ELR (cell line): ENCODE results near the gene AEBP1.

ENCODE experiments used
- DNase-seq: peaks from one replicate; pipeline ENCODE4 v3.0.0-alpha.2; 2015; ENCODE audit warnings: low read depth

AEBP1 gene

DNA sequence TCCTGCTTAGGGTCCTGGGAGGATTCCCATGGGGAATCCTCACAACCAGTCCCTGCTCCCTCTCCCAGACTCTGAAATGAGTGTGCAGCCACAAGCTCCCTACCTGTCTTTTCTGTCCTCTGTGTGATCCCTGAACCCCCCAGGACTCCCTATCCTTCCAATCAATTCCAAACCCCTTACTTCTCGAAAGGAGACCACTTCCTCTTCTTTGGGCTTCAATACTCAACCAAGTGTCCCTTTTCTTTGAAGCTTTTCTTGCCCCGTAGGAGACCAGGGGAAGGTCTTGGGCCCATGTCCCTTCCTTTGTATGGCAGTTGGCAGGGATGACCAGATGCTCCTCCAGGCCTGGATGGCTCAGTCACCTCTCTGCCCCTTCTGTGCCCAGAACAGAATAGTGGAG, 1.7 kb downstream of the AEBP1 start:
- DNase-seq: no peak

DNA sequence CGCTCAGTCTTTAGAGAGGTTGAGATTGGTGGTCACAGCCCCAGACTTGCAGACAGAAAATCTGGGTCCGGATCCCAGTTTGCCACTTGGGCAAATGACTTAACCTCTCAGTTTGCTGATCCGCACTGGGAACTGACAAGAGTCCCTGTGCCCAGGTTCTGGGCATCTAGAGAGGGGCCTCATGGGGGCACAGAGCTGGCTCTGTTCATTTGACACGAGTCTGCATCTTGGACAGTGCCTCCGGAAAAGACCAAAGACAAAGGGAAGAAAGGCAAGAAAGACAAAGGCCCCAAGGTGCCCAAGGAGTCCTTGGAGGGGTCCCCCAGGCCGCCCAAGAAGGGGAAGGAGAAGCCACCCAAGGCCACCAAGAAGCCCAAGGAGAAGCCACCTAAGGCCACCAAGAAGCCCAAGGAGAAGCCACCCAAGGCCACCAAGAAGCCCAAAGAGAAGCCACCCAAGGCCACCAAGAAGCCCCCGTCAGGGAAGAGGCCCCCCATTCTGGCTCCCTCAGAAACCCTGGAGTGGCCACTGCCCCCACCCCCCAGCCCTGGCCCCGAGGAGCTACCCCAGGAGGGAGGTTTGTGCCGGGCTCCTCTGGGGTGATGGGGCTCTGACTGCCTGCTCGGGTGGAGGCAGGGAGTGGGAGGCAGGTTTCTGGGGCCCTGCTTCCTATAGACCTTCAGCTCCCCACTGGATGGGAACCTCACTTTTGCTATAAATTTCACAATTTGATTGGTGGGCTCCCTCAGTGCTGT, 2.3 kb downstream of the AEBP1 start:
- DNase-seq: no peak

DNA sequence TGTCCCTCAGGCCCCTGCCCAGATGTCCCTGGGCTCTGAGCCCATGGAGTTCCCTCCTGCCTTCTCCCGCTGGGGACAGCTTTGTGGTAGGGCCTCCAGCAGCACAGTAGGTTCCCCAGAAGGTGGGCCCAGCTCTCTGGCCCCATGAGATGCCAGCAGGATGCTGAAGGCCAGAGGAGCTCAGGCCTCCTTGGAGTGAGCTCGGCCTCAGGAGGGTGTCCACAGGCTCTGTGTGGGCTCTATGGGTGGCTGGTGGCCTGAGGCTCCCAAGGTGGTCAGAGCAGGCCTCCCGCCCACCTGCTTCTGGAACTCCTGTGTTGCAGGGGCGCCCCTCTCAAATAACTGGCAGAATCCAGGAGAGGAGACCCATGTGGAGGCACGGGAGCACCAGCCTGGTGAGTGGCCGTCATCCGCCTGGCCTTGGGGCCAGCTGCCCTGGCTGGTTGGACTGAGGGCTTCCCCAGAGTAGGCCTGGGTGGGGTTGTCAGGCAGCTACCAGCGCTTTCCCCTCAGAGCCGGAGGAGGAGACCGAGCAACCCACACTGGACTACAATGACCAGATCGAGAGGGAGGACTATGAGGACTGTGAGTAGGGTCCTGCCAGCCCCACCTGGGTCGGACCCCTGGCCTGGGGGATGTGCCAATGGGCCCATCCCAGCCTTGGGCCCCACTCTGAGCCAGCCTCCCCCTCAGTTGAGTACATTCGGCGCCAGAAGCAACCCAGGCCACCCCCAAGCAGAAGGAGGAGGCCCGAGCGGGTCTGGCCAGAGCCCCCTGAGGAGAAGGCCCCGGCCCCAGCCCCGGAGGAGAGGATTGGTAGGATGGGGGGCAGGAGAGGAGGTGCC, 3.2 kb downstream of the AEBP1 start:
- no peak for DNase-seq

DNA sequence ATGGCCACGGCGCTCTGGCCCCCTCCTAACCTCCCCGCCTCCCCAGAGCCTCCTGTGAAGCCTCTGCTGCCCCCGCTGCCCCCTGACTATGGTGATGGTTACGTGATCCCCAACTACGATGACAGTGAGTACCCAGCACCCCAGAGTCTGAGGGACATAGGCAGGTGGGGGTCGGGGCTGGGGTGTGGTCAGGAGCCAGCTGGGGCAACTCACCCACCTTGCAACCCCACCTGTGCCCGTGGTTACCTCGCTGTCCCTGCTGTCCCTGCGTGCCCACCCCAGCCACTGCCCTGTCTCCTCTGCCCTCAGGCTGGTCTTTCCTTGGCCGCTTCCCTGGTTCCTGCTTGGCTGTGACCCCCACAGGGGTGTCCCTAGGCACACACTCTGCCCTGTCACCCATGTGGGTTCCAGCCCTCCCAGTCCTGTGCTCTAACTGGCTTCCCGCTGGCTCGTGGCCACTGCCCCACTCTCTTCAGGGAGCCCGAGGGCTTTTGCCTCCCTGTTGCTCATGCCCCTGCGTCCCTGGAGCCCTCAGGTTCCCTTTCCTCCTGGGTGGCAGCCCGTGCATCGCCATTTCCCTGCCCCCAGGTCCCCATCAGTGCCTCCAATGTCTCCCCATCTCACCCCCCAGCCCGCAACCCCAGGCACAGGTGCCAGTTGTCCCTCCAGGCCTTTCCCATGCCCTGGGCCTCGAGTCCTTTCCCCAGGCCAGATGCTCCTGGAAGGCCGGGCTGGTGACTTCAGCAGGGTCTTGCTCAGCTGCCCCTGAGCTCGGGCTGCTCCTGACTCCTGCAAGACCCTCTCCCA, 4.0 kb downstream of the AEBP1 start:
- DNase-seq: no peak

DNA sequence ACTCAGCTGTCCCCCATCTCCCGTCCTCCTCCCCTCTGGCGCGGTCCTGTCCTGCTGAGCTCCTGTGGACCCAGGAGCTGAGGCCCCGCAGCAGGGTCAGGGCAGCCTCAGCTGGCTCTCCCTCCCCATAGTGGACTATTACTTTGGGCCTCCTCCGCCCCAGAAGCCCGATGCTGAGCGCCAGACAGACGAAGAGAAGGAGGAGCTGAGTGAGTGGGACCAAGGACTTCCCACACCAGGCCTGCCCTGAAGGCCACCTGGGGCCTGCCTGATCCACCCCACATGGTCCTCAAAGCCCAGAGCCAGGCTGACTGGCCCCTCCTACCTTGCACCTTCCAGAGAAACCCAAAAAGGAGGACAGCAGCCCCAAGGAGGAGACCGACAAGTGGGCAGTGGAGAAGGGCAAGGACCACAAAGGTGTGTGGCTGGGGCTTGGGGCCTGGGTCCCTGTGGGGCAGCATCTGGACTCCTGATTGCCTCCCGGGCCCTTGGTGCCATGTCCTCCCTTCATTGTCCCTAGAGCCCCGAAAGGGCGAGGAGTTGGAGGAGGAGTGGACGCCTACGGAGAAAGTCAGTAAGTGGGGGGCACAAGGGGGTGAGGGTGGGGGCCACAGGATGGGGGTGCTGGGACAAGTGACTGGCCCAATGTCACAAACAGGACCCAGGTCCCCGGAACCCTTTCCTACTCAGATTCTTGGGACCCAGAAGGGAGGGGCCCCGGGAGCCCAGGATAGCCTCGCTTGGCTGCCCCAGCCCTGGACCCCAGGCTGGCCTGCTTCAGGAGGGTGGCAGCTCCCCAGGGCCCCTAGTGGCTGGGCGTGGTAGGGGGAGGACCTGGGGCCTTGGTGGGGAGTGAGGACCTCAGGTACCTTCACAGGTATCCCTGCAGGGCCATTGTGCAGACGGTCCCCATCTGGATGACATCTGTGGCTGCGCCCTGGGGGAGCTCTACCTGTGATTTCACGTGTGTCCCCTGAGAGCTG, 4.9 kb downstream of the AEBP1 start:
- DNase-seq: no peak

DNA sequence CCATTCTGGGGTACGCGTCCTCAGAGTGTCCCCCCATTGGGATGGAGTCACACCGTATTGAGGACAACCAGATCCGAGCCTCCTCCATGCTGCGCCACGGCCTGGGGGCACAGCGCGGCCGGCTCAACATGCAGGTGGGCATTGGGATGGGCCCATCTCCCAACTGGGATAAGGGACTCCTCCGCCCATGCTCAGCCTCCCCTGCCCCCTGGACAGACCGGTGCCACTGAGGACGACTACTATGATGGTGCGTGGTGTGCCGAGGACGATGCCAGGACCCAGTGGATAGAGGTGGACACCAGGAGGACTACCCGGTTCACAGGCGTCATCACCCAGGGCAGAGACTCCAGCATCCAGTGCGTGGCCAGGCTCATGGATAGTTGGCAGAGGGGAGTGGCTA, 5.8 kb downstream of the AEBP1 start:
- DNase-seq: no peak

DNA sequence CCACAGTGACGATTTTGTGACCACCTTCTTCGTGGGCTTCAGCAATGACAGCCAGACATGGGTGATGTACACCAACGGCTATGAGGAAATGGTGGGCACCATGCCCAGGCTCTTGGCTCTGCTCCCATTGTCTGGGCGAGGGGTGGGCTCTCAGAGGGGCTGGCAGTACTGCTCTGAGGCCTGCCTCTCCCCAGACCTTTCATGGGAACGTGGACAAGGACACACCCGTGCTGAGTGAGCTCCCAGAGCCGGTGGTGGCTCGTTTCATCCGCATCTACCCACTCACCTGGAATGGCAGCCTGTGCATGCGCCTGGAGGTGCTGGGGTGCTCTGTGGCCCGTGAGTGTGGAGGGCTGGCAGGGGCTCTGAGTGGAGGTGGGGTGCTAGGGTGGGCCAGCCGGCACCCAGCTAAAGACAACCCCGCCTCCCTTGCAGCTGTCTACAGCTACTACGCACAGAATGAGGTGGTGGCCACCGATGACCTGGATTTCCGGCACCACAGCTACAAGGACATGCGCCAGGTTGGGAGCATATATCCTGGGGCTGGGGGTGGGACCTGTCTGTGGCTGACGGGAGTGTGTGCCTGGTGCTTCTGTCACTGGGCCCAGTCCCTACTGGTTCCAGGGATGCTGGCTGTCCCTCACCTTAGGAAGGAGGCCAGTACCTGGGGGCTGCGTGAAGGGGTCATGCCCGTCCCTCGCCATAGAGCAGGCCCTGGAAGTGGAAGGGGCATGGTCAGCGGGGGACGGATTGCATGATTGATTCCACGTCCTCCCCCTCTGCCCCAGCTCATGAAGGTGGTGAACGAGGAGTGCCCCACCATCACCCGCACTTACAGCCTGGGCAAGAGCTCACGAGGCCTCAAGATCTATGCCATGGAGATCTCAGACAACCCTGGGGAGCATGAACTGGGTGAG, 6.8 kb downstream of the AEBP1 start:
- DNase-seq: no peak

DNA sequence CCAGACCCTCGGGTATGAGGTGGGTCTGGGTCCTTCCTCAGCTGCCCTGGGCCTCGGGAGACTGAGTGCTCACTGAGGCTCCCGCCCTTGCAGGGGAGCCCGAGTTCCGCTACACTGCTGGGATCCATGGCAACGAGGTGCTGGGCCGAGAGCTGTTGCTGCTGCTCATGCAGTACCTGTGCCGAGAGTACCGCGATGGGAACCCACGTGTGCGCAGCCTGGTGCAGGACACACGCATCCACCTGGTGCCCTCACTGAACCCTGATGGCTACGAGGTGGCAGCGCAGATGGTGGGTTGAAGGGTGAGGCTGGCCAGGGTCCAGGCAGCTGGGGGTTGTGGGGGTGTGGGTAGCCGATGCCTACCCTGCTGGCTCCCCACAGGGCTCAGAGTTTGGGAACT, 7.6 kb downstream of the AEBP1 start:
- DNase-seq: no peak

DNA sequence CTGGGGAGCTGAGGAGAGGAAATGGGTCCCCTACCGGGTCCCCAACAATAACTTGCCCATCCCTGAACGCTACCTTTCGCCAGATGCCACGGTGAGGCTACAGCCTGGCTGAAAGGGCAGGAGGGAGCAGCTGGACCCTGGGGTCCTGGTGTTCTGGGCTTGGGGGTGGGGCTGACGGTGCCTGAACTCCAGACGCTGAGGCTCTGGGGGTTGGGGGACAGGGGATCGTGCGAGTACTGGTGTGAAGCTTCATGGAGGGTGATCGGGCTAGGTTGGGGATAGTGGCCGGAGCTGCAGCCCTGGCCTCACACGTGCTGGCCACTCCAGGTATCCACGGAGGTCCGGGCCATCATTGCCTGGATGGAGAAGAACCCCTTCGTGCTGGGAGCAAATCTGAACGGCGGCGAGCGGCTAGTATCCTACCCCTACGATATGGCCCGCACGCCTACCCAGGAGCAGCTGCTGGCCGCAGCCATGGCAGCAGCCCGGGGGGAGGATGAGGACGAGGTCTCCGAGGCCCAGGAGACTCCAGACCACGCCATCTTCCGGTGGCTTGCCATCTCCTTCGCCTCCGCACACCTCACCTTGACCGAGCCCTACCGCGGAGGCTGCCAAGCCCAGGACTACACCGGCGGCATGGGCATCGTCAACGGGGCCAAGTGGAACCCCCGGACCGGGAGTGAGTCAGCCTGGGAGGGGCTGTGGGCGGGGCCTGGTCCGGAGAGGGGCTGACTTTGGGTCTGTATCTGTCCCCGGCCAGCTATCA, 8.3 kb downstream of the AEBP1 start:
- no peak for DNase-seq

DNA sequence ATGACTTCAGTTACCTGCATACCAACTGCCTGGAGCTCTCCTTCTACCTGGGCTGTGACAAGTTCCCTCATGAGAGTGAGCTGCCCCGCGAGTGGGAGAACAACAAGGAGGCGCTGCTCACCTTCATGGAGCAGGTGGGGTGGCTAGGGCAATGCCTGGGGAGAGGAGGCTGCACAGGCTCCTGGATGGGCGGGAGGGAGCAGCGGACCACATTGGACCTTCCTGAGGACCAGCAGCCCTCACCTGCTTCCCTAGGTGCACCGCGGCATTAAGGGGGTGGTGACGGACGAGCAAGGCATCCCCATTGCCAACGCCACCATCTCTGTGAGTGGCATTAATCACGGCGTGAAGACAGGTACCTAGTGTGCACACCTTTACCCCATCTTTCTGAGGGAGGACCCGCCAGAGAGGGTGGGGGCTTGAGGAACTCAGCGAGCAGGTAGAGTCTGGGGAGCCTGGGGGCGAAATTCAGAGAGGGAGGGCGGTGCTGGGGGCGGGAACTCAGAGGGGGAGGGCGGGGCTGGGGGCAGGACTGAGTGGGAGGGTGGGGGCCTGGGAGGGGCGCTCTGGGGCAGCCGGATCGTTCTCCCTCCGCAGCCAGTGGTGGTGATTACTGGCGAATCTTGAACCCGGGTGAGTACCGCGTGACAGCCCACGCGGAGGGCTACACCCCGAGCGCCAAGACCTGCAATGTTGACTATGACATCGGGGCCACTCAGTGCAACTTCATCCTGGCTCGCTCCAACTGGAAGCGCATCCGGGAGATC, 9.0 kb downstream of the AEBP1 start:
- DNase-seq: no peak

DNA sequence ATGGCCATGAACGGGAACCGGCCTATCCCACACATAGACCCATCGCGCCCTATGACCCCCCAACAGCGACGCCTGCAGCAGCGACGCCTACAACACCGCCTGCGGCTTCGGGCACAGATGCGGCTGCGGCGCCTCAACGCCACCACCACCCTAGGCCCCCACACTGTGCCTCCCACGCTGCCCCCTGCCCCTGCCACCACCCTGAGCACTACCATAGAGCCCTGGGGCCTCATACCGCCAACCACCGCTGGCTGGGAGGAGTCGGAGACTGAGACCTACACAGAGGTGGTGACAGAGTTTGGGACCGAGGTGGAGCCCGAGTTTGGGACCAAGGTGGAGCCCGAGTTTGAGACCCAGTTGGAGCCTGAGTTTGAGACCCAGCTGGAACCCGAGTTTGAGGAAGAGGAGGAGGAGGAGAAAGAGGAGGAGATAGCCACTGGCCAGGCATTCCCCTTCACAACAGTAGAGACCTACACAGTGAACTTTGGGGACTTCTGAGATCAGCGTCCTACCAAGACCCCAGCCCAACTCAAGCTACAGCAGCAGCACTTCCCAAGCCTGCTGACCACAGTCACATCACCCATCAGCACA, 9.7 kb downstream of the AEBP1 start:
- no peak for DNase-seq

DNA sequence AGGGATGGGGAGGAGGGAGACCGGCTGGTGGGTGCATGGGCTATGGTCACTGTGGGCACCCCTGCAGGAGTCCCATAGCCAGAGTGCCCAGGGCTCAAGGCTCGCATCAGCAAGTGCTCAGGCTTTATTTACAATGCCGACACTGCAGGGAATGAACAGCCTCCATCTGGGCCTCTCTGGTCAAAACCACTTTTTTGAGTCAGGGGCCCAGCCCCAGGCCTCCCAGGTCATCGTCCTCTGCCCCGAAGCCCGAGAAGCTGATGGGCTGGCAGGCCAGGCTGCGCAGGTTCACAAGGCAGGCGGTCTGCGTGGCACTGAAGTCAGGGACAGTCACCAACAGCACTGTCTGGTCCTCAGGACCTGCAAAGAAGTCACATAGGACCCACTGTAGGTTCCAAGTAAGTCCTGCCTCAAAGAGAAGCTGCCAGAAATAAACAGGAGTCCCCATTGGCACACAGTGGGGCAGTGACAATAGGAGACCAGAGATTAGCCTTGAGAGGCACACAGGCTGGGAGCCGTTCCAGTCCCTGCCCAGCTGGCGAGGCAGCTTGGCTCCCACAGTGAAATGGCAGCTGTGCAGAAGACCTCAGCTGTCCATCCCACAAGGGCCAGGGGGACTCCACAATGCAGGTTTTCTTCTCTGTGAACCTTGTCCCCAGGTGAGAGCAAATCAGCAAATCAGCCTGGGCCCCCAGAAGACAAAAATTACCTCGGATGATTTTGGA, 10.6 kb downstream of the AEBP1 start:
- no peak for DNase-seq

DNA sequence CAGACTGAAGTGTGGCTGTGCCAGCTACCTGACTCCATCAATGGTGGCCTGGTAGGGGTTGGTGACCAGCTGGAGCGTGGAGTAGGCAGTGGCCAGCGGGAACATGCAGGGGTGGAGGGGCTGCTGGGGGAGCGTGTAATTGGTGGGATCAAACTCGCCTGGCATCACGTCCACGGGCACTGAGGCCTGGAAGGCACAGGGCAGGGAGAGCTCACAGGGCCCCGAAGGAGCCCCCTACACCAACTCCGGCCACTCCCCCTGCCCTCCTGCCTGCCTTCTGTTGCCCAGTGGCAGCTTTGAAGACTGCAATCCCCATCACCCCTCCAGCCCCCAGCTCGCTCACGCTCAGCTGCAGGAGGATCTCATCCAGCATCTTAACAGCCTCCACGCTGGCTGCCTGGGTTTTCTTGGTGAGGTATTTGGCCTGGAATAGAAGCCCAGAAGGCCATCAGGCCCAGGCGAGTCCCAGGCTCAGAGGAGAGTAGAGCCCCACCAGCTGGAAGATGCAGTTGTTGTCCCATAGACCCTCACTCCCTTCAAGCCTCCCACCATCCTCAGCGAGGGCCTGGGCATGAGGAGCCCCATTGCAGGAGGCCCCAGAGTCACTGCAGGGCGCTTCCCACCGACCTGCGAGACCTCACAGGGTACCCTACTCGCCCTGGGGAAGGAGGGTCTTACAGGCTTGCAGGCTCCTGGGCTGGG, 12.1 kb downstream of the AEBP1 start:
- DNase-seq: no peak

DNA sequence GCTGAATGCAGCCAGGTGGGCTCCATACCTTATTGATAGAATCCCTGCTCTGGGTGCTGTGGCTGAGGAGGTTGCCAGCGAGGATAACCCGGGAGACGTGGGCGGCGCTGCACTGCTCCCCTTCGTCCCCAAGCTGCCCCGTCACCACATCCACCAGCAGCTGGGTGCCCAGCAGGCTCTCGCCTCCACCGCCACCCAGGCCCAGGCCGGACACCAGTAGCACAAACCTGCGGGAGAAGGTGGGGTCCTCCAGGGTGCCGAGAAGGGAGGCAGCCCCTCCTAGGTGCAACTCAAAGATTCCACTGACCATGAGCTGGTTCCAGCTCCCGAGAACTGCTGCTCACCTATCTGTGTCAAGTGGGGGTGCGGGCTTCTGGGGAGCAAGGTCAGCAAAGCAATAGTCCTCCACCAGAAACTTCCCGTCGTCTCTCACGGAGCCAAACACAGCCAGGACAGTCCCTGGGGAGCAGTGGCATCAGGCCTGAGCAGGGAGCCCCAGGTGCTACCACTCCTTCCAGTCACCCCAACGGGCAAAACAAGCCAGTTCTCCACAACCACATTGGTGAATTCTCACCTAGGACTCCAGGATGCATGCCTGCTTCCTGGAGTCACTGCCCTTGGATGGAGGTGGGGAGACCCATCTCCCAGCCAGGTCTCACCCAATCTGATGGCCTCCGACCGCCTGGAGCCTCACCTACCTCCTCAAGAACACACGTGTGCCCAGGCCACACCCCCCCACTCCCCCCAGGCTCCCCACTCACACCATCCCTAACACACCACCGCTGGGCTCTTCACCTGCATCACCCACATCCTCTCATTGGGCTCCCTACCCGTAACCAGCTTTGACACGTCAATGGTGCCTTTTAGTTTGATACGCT, 12.9 kb downstream of the AEBP1 start:
- no peak for DNase-seq

DNA sequence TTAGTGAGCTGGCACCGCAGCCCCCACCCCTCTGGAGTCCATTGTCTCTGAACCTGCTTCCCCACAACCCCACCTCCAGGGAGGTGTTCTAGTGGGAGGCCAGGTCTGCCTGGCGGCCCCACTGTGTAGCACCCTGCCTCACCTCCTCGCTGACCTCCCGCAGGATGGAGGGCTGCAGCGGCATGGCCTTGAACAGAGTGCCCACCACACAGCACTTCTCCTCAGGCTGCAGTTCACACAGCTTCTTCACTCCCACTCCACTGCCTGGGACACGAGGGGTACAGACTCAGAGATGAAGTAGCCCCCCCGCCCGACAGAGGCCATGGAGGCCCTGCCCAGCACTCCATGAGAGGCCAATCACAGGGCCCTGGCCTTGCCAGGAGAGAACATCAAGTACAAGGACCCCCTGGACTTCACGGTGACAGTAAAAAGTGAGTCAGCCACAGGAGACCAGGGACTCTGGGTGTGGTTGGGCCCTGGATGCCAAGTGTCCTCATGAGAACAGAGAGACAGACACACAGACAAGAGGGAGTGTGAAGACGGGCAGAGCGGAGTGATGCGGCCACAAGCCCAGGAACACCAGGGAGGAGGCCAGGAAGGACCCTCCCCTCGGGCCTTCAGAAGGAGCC, 13.8 kb downstream of the AEBP1 start:
- DNase-seq: no peak
